SK-N-SH treated with all-trans-retinoic acid at 6 μM for 48 hours (cell line): ENCODE data around the gene AGAP9.
"Not testable (repeated sequence)": the region's sequence is repeated elsewhere in the genome, so short reads cannot be mapped to it uniquely, and the experiment has no call there.

Experiments
- ARNTL ChIP-seq: fragments of 450-650 bp; formaldehyde crosslinking; IDR thresholded peaks from 2 replicates; pipeline ENCODE4 v1.5.0; 2020; ENCODE audit warnings: low read depth, mild to moderate bottlenecking, moderate library complexity, borderline replicate concordance
- SNAI2 ChIP-seq: fragments of 250-450 bp; sonication (Bioruptor Pico); IDR thresholded peaks from 2 replicates; pipeline ENCODE4 v1.5.0; 2020; ENCODE audit warnings: mild to moderate bottlenecking, moderate library complexity
- TF ChIP-seq, protein P1 (sequence below): fragments of 250-450 bp; sonication (Bioruptor Pico); IDR thresholded peaks from 2 replicates; pipeline ENCODE4 v1.8.0; 2020; ENCODE audit warnings: mild to moderate bottlenecking, moderate library complexity, borderline replicate concordance

DNA sequence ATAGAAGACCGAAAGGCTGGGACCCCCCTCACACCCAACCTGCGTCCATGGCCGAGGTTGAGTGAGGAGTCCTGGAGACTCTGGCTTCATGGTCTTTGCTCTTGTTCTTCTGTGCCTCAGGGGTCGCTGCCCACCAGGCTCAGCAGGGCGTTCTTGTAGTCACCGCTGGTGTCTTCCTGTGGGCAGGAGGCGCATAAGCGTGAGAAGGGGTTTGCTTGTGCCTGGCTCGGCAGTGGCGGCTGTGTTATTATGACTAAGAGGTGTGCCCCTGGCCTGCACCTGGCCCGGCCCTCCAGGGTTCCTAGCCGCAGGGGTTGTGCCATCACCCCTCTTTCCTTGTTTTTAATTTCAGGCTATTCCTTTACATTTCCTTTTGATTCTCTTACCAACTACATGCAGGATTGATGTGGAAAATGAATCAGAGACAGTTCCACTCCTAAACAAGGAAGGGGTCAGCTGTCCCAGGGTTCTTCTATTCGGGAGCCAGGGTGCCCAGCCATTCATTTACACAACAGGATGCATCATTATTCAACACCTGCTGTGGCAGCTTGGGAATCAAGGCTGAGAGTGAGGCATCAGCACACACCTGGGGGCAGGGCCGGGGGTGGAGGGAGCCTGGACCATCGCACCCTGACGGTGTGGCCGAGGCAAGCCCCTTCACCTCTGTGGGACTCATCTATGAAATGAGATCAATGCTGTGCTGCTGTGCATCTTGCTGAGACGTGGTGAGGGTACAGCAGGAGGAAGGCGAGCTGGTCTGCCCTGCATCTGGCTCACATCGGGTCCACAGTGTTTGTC is 54.5 kb downstream of the AGAP9 start:
- TF ChIP-seq ARNTL, SNAI2 (CRISPR knock-in tag): not testable (repeated sequence)
- TF ChIP-seq, protein P1, sequence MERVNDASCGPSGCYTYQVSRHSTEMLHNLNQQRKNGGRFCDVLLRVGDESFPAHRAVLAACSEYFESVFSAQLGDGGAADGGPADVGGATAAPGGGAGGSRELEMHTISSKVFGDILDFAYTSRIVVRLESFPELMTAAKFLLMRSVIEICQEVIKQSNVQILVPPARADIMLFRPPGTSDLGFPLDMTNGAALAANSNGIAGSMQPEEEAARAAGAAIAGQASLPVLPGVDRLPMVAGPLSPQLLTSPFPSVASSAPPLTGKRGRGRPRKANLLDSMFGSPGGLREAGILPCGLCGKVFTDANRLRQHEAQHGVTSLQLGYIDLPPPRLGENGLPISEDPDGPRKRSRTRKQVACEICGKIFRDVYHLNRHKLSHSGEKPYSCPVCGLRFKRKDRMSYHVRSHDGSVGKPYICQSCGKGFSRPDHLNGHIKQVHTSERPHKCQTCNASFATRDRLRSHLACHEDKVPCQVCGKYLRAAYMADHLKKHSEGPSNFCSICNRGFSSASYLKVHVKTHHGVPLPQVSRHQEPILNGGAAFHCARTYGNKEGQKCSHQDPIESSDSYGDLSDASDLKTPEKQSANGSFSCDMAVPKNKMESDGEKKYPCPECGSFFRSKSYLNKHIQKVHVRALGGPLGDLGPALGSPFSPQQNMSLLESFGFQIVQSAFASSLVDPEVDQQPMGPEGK (CRISPR knock-in tag) = not testable (repeated sequence)
